Mesothelial cell of epicardium (in vitro differentiated cells): ENCODE data around the gene SPINK4. TPM values are rescaled to one million over a fixed set of nuclear protein-coding genes. Genes with fewer than 3 reads are reported as not detected.

ENCODE experiments used
- DNase-seq, 2 experiments: peaks; one replicate each; pipeline ENCODE4 v3.0.0; 2021; ENCODE audit warnings: low spot score in 2 of 2; ENCODE audit not compliant: unreplicated experiment in 2 of 2
- H3K27ac Mint-ChIP-seq: 2 replicates; pipeline ENCODE4 v1.8.0; 2021; ENCODE audit warnings: mixed read lengths
- H3K27me3 Mint-ChIP-seq: 2 replicates; pipeline ENCODE4 v1.8.0; 2021; ENCODE audit warnings: low read depth, mixed read lengths
- H3K36me3 Mint-ChIP-seq: 2 replicates; pipeline ENCODE4 v1.8.0; 2021; ENCODE audit warnings: mixed read lengths
- H3K4me1 Mint-ChIP-seq: 2 replicates; pipeline ENCODE4 v1.8.0; 2021; ENCODE audit warnings: mixed read lengths
- H3K4me3 Mint-ChIP-seq: 2 replicates; pipeline ENCODE4 v1.8.0; 2021; ENCODE audit warnings: mild to moderate bottlenecking, moderate library complexity, mixed read lengths
- H3K9me3 Mint-ChIP-seq: 2 replicates; pipeline ENCODE4 v1.8.0; 2021; ENCODE audit warnings: mixed read lengths
- total RNA-seq: library from RNA; stranded (reverse); gene quantifications from 3 replicates; pipeline ENCODE4 v1.2.1, GENCODE V29; 2021
- TF ChIP-seq, protein P1 (sequence below): fragments of 200-600 bp; sonication (generic); IDR thresholded peaks from one replicate; pipeline ENCODE4 v1.5.0; 2021; ENCODE audit warnings: antibody characterized with exemption; ENCODE audit not compliant: unreplicated experiment

The SPINK4 gene
- total RNA-seq, 1 donor from 2014 or later, result not detected

- Mint-ChIP-seq H3K4me3 (no peak overlapping the region), H3K4me1 (peaks cover 31% of the 10 kb centered on the region), H3K36me3 (peaks cover 33% of the 10 kb centered on the region), H3K27me3 (no peaks in the 10 kb centered on the region), H3K9me3 (no peaks in the 10 kb centered on the region), H3K27ac (no peak overlapping the region)
- no peak for DNase-seq
- TF ChIP-seq, protein P1, sequence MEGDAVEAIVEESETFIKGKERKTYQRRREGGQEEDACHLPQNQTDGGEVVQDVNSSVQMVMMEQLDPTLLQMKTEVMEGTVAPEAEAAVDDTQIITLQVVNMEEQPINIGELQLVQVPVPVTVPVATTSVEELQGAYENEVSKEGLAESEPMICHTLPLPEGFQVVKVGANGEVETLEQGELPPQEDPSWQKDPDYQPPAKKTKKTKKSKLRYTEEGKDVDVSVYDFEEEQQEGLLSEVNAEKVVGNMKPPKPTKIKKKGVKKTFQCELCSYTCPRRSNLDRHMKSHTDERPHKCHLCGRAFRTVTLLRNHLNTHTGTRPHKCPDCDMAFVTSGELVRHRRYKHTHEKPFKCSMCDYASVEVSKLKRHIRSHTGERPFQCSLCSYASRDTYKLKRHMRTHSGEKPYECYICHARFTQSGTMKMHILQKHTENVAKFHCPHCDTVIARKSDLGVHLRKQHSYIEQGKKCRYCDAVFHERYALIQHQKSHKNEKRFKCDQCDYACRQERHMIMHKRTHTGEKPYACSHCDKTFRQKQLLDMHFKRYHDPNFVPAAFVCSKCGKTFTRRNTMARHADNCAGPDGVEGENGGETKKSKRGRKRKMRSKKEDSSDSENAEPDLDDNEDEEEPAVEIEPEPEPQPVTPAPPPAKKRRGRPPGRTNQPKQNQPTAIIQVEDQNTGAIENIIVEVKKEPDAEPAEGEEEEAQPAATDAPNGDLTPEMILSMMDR, result no peak
Measured at GRCh38 chr9:33295571-33295970, 55.6 kb downstream of the SPINK4 start.

DNA sequence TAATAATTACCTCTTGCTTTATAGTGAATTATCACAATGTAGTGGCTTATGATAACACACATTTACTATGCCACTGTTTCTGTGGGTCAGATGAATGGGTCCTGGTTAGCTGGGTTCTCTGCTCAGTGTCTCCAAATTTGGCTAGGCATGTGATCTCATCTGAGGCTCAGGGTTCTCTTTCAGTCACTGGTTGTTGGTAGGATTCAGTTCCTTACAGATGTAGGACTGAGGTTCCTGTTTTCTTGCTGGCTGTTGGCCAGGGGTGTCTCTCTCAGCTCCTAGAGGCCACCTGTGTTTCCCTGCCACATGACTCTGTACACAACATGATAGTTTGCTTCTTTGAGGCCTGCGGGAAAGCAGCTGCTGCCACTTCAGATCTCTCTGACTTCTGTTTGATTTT lies 57.5 kb downstream of the SPINK4 start:
- Mint-ChIP-seq H3K27ac (no peak overlapping the region), H3K4me3 (no peak overlapping the region), H3K9me3 (no peaks in the 10 kb centered on the region), H3K27me3 (no peaks in the 10 kb centered on the region), H3K4me1 (peaks cover 16% of the 10 kb centered on the region), H3K36me3 (peaks cover 38% of the 10 kb centered on the region)
- DNase-seq, result no peak
- TF ChIP-seq, protein P1, result no peak

Other genes starting within 250 kb of the SPINK4 start
- 34.2 to 37.7 TPM (median 34.7 TPM) in 3 replicates for gene APTX, start 238.5 kb upstream of the SPINK4 start, total RNA-seq
- 151 to 161 TPM (median 157 TPM) in 3 replicates for gene DNAJA1, start 214.9 kb upstream of the SPINK4 start, total RNA-seq
- gene SMU1, start 163.5 kb upstream of the SPINK4 start, total RNA-seq, result 24.3 to 24.5 TPM (median 24.4 TPM) in 3 replicates
- 78.3 to 81.4 TPM (median 78.9 TPM) in 3 replicates for gene B4GALT1, start 72.8 kb upstream of the SPINK4 start, total RNA-seq
- gene BAG1, start 24.5 kb downstream of the SPINK4 start, total RNA-seq, result 48.0 to 49.6 TPM (median 48.4 TPM) in 3 replicates
- gene CHMP5, start 24.9 kb downstream of the SPINK4 start, total RNA-seq, result 49.1 to 50.2 TPM (median 49.4 TPM) in 3 replicates
- 28.7 to 30.2 TPM (median 29.4 TPM) in 3 replicates for gene NFX1, start 50.3 kb downstream of the SPINK4 start, total RNA-seq
- gene AQP7, start 162.4 kb downstream of the SPINK4 start, total RNA-seq, result 0.44 to 1.7 TPM (median 1.3 TPM) in 3 replicates
- 0.93 to 1.5 TPM (median 1.3 TPM) in 3 replicates for gene AQP3, start 207.4 kb downstream of the SPINK4 start, total RNA-seq
- gene NOL6, start 233.8 kb downstream of the SPINK4 start, total RNA-seq, result 37.7 to 38.4 TPM (median 37.9 TPM) in 3 replicates